GM21515 (cell line): ENCODE data around the gene TGFB1I1.

ENCODE experiments used
- ATAC-seq: cut with Tn5 transposase; IDR thresholded peaks from one replicate; pipeline ENCODE4 v1.9.1; 2021; ENCODE audit not compliant: unreplicated experiment

The TGFB1I1 gene

GRCh38 chr16:31451681-31452351 lies 20.1 kb upstream of the TGFB1I1 start:
- ATAC-seq = no peak

GRCh38 chr16:31452631-31453106 lies 19.3 kb upstream of the TGFB1I1 start:
- ATAC-seq = no peak

- no peak for ATAC-seq
Observed at GRCh38 chr16:31453255-31454204, 18.4 kb upstream of the TGFB1I1 start.

- no peak for ATAC-seq
Observed at GRCh38 chr16:31455601-31456314, 16.2 kb upstream of the TGFB1I1 start.

GRCh38 chr16:31456988-31457360 lies 15.0 kb upstream of the TGFB1I1 start:
- ATAC-seq = no peak

- ATAC-seq = peak; percentile 11
Observed at GRCh38 chr16:31458073-31458843, 13.7 kb upstream of the TGFB1I1 start.

GRCh38 chr16:31458844-31459686 lies 12.9 kb upstream of the TGFB1I1 start, which contains the start of gene ARMC5:
Gene ARMC5, plus strand, starts transcription at chr16:31459501. Its CDS starts 24 bp downstream, at chr16:31459525.
- peak; percentile 68 for ATAC-seq

GRCh38 chr16:31459687-31460581 lies 12.0 kb upstream of the TGFB1I1 start:
- ATAC-seq = peak; percentile 64

GRCh38 chr16:31460582-31461002 lies 11.4 kb upstream of the TGFB1I1 start:
- ATAC-seq = no peak

- no peak for ATAC-seq
Observed at GRCh38 chr16:31461201-31461920, 10.6 kb upstream of the TGFB1I1 start.

GRCh38 chr16:31461921-31462804 lies 9.8 kb upstream of the TGFB1I1 start:
- ATAC-seq = no peak

- no peak for ATAC-seq
Observed at GRCh38 chr16:31464348-31464769, 7.6 kb upstream of the TGFB1I1 start.

- ATAC-seq = no peak
Observed at GRCh38 chr16:31464781-31465260, 7.1 kb upstream of the TGFB1I1 start.

- no peak for ATAC-seq
Observed at GRCh38 chr16:31465788-31466370, 6.1 kb upstream of the TGFB1I1 start.

GRCh38 chr16:31466381-31466841 lies 5.5 kb upstream of the TGFB1I1 start:
- no peak for ATAC-seq

GRCh38 chr16:31467151-31467773 lies 4.7 kb upstream of the TGFB1I1 start:
- ATAC-seq = no peak
